Omental fat pad (tissue), 4 donors: ENCODE measurements around the gene SHTN1. TPM values are rescaled to one million over a fixed set of nuclear protein-coding genes. Genes with fewer than 3 reads are reported as not detected.

ENCODE experiments used
- ATAC-seq: fragments of 150-250 bp; one replicate; pipeline ENCODE4 v1.9.1; 2016; ENCODE audit warnings: mild to moderate bottlenecking, moderate library complexity; ENCODE audit not compliant: low FRiP score
- DNase-seq: peaks from one replicate; pipeline ENCODE4 v3.0.0-alpha.2; 2019; ENCODE audit warnings: low spot score
- total RNA-seq, 4 donors: library from RNA; depleted of rRNA; stranded (reverse); fragments of >200 nt; gene quantifications; one replicate each; pipeline ENCODE4 v1.1.0, GENCODE V29; 2016
- TF ChIP-seq, protein P1 (sequence below), 3 donors: fragments of 450-650 bp; IDR thresholded peaks; one replicate each; pipeline ENCODE4 v1.5.1; 2016 to 2017; ENCODE audit warnings: antibody characterized with exemption in 3 of 3, mild to moderate bottlenecking in 3 of 3, moderate library complexity in 2 of 3

SHTN1 gene
- total RNA-seq, 4 donors from 2014 or later, result 6.3 to 29.9 (median 13.9) TPM

DNA sequence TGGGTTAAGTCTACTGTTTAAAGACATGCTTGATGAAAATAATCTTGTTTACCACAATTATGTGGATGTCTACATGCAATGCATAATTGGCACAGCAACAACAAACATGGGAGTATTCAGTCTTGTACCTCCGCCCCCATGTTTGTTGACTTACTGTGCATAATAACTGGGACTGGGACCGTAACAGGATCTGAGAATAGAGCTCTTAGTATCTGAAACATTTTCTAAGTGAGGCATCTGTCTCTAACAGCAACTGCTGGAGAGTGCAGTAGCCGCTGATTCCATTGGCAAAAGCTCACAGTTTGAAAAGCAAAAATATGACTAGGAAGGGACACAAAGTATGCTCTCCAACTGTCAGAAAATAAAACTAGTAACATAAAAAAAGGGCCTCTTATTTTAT, 94.1 kb downstream of the SHTN1 start:
- DNase-seq (no peak), ATAC-seq (no peak)
- TF ChIP-seq, protein P1, sequence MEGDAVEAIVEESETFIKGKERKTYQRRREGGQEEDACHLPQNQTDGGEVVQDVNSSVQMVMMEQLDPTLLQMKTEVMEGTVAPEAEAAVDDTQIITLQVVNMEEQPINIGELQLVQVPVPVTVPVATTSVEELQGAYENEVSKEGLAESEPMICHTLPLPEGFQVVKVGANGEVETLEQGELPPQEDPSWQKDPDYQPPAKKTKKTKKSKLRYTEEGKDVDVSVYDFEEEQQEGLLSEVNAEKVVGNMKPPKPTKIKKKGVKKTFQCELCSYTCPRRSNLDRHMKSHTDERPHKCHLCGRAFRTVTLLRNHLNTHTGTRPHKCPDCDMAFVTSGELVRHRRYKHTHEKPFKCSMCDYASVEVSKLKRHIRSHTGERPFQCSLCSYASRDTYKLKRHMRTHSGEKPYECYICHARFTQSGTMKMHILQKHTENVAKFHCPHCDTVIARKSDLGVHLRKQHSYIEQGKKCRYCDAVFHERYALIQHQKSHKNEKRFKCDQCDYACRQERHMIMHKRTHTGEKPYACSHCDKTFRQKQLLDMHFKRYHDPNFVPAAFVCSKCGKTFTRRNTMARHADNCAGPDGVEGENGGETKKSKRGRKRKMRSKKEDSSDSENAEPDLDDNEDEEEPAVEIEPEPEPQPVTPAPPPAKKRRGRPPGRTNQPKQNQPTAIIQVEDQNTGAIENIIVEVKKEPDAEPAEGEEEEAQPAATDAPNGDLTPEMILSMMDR (IDR thresholded peaks at IDR 0.05), result no peak

DNA sequence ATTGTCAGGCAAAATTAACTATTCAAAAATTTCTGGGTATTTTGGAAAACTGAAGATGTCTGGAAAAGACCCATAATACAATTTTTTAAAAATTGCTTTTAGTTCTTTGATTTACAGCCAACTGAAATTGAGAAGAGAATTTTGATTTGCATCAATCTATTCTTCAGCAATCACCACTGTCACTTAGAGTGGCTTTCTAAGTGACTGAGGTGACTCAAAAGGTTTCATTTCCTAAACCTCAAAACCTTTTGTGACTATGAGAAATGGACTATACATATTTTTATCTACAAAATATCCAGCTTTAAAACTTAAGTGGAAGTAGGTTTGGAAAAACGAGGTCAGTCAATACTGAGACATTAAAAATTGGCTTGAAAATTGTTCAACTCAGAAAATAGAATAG, 95.7 kb downstream of the SHTN1 start:
- no peak for ATAC-seq

DNA sequence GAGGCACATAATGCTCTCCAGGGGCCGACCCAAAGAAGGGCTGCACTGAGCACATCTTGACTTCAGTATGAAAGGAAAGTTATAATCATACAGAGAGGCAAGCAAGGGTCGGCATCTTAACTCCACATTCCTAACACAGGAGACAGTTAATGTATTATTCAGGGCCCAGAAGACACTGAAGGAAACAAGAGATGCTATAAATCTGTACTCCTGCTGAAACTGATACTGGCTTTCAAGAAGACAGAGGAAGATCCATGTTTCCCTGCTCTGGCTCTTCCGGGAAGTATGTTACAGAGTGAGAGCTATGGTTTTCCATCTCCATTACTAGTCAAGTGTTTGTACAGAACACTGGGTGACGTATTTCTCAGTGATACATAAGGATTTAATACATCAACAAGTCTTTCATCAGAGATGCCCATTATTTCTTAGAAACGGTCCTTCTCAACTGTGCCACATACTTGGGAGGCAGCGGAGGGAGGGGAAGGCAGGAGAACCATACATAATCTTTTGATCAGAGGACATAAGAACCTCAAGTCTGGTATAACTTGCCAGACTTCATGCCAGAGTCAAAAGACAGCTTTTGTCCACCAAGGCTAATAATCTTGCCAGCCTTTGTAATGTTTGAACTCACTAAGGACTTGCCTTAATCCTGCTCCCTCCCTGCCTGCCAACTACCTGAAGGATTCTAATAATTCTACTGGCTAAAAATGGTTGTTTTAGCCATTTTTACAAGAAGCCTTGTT, 97.6 kb downstream of the SHTN1 start:
- ATAC-seq (no peak), DNase-seq (no peak)
- TF ChIP-seq, protein P1 (IDR thresholded peaks at IDR 0.05), result no peak

More for the DNA sequence above, 95.7 kb downstream of the SHTN1 start:
- TF ChIP-seq, protein P1 (IDR thresholded peaks at IDR 0.05), result no peak
- no peak for DNase-seq

DNA sequence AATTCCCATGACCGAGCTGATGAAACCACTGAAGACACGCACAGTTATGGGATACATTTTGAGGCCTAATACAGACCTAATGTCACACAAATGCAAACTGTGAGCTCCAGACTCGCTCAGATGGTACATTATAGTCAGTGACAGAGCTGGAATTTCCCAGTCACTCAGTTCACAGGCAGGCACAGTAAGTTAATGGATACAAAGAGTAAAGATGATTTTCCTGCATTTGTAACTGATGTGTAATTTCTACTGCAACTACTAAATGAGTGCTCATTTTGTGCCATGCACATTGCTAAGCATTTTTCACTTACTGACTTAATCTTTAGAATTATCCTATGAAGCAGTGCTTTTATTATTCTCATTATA, 99.2 kb downstream of the SHTN1 start:
- ATAC-seq, result no peak
- TF ChIP-seq, protein P1 (IDR thresholded peaks at IDR 0.05), result no peak
- no peak for DNase-seq

DNA sequence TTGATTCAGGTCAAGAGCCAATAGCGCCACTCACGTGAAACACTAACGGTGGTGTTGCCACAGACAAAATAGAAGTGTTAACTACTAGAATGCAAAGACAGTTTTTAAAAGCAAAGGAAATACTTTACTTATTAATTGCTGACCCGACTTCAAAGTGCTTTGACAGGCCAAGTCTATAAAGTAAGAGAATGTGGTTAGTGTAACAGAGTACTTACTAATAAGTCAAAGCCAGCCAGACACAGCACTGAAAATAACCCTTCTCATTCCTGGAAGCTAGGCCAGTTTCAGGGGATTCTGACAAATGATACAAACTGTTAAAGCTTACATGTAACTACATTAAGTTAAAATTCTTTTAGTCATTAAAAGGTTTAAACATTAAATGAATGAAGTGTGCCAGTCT, 105.4 kb downstream of the SHTN1 start:
- TF ChIP-seq, protein P1 (IDR thresholded peaks at IDR 0.05), result no peak
- DNase-seq (no peak), ATAC-seq (no peak)

DNA sequence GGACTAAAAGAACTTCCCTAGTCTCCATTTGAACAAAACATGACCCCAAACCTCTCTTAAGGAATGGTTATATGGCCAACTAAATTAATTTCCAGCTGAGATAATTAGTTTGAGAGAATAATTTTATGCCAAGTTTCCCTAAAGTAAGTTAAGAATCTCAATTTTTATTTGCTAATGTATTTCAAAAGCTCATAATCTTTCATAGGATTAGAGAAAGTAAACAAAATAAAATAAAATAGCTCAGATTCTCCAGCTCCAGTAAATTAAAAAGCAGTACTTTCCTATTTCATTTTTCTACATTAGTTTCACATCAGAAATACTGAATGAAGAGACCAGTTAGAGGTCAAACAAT, 111.3 kb downstream of the SHTN1 start:
- DNase-seq (no peak), ATAC-seq (no peak)
- TF ChIP-seq, protein P1 (IDR thresholded peaks at IDR 0.05), result no peak

DNA sequence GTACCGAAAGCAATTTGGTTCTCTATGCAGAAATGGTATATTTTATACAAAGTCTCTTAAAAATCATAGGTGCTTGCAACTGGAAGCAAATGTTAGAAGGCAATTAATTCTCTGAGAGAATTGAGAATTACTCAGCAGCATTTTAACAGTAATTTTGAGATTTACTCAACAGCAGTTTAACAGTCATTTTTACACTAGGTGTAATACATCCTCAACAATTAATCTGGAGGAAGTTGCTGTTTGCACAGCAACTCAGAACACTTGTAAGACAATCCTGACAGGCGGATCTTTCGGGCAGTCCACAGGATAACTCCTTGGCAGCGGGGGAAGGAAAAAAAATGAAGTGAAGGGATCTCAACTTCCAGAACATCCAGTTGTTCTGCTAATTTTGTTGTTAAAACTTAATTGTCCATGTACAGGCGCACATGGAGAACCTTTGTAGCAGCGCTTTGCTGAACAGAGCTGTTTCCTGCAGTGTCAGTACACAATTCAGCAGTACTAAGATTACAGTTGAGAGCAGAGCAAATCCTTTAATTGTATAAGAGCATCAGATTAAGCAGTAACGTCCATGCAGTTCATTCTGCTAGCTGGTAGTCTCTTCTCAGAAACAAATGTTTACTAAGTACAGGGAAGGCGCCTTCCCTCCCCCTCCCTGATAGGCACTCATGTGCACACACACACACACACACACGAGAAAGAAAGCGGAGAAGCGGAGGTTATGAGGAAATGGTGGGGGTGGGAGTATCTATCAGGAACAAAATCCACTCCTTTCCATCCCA, 111.9 kb downstream of the SHTN1 start:
- ATAC-seq (no peak), DNase-seq (no peak)
- TF ChIP-seq, protein P1 (IDR thresholded peaks at IDR 0.05), result no peak
